ENCODE results near the gene RHOT2.

Gene RHOT2

GRCh38 chr16:704047-704446 is 36.1 kb downstream of the RHOT2 start:
- WGBS (ENCODE audit: insufficient coverage): 93% methylated on average over 6 of the region's 7 CpGs
- DNase-seq: no peak
- H3K27me3 ChIP-seq (replicated peaks in 2 of 5; ENCODE audit: control insufficient read depth in 4 of 5, insufficient read depth in 5 of 5, low read length in 4 of 5): peaks cover 0 to 97% (median 28%) of the 10 kb centered on the region in 5 experiments
- no peak overlapping the region for H3K4me3 ChIP-seq (ENCODE audit: control insufficient read depth in 1 of 7, extremely low read depth in 1 of 7, insufficient read depth in 4 of 7, low read depth in 2 of 7, low read length in 6 of 7)
- no peak overlapping the region for H3K27ac ChIP-seq (ENCODE audit: insufficient read depth in 1 of 2, low read depth in 1 of 2, low read length in 2 of 2, poor library complexity in 1 of 2, severe bottlenecking in 2 of 2)
- no peaks in the 10 kb centered on the region for H3K36me3 ChIP-seq (ENCODE audit: control insufficient read depth in 4 of 4, insufficient read depth in 4 of 4, low read length in 3 of 4)
- ChIA-PET CTCF (interaction anchor here (0.6 to 2.6 kb wide), 3 partner anchors 8 to 1218 kb away, joined by 3 to 7 read pairs (median 6); no protein-coding TSS in a partner anchor), POLR2A (no interaction called here)
- H3K9me3 ChIP-seq (ENCODE audit: control extremely low read depth in 1 of 5, control insufficient read depth in 4 of 5, insufficient read depth in 2 of 5, low read depth in 1 of 5, low read length in 4 of 5): no peaks in the 10 kb centered on the region
- H3K4me1 ChIP-seq (ENCODE audit: control extremely low read depth in 1 of 4, control insufficient read depth in 4 of 4, insufficient read depth in 4 of 4, low read length in 3 of 4): peaks cover 0 to 9% (median 3%) of the 10 kb centered on the region in 4 experiments

- no peak for DNase-seq
- peaks cover 0 to 97% (median 31%) of the 10 kb centered on the region in 5 experiments for H3K27me3 ChIP-seq (replicated peaks in 2 of 5; ENCODE audit: control insufficient read depth in 4 of 5, insufficient read depth in 5 of 5, low read length in 4 of 5)
- CTCF ChIA-PET: interaction anchor here (0.6 to 2.6 kb wide), 2 partner anchors 10 to 1217 kb away, joined by 3 to 6 read pairs; no protein-coding TSS in a partner anchor
- WGBS (ENCODE audit: insufficient coverage): 13% methylated on average over 29 of the region's 50 CpGs
- POLR2A ChIA-PET: no interaction called here
- H3K4me3 ChIP-seq (ENCODE audit: control insufficient read depth in 1 of 7, extremely low read depth in 1 of 7, insufficient read depth in 4 of 7, low read depth in 2 of 7, low read length in 6 of 7): no peak overlapping the region
- H3K36me3 ChIP-seq (ENCODE audit: control insufficient read depth in 4 of 4, insufficient read depth in 4 of 4, low read length in 3 of 4): no peaks in the 10 kb centered on the region
- H3K27ac ChIP-seq (ENCODE audit: insufficient read depth in 1 of 2, low read depth in 1 of 2, low read length in 2 of 2, poor library complexity in 1 of 2, severe bottlenecking in 2 of 2): no peak overlapping the region
- H3K9me3 ChIP-seq (ENCODE audit: control extremely low read depth in 1 of 5, control insufficient read depth in 4 of 5, insufficient read depth in 2 of 5, low read depth in 1 of 5, low read length in 4 of 5): no peaks in the 10 kb centered on the region
- H3K4me1 ChIP-seq (ENCODE audit: control extremely low read depth in 1 of 4, control insufficient read depth in 4 of 4, insufficient read depth in 4 of 4, low read length in 3 of 4): peaks cover 0 to 9% (median 3%) of the 10 kb centered on the region in 4 experiments
Observed at GRCh38 chr16:704552-705380, 36.8 kb downstream of the RHOT2 start.

GRCh38 chr16:705431-706188 is 37.7 kb downstream of the RHOT2 start, which contains the start of gene FBXL16:
TSS of gene FBXL16 (minus strand) at chr16:705801. CDS start at chr16:697405, 8,396 bp downstream.
- CTCF ChIA-PET: interaction anchor here (2.6 kb wide), 1 partner anchor 10 kb away, joined by 6 read pairs; no protein-coding TSS in a partner anchor
- H3K27me3 ChIP-seq (replicated peaks in 2 of 5; ENCODE audit: control insufficient read depth in 4 of 5, insufficient read depth in 5 of 5, low read length in 4 of 5): peaks cover 0 to 97% (median 33%) of the 10 kb centered on the region in 5 experiments
- no peak within 1 kb of the TSS for H3K27ac ChIP-seq (ENCODE audit: insufficient read depth in 1 of 2, low read depth in 1 of 2, low read length in 2 of 2, poor library complexity in 1 of 2, severe bottlenecking in 2 of 2)
- POLR2A ChIA-PET: no interaction called here
- H3K4me3 ChIP-seq (ENCODE audit: control insufficient read depth in 1 of 7, extremely low read depth in 1 of 7, insufficient read depth in 4 of 7, low read depth in 2 of 7, low read length in 6 of 7): peak within 1 kb of the TSS in 2 of 7 experiments; percentile 16 to 52
- 1% methylated on average over 62 of the region's 115 CpGs for whole genome bisulfite sequencing (ENCODE audit: insufficient coverage)
- H3K4me1 ChIP-seq (ENCODE audit: control extremely low read depth in 1 of 4, control insufficient read depth in 4 of 4, insufficient read depth in 4 of 4, low read length in 3 of 4): peaks cover 0 to 9% (median 3%) of the 10 kb centered on the region in 4 experiments
- H3K9me3 ChIP-seq (ENCODE audit: control extremely low read depth in 1 of 5, control insufficient read depth in 4 of 5, insufficient read depth in 2 of 5, low read depth in 1 of 5, low read length in 4 of 5): no peaks in the 10 kb centered on the region
- DNase-seq: no peak
- H3K36me3 ChIP-seq (ENCODE audit: control insufficient read depth in 4 of 4, insufficient read depth in 4 of 4, low read length in 3 of 4): no peaks in the 10 kb centered on the region

DNA sequence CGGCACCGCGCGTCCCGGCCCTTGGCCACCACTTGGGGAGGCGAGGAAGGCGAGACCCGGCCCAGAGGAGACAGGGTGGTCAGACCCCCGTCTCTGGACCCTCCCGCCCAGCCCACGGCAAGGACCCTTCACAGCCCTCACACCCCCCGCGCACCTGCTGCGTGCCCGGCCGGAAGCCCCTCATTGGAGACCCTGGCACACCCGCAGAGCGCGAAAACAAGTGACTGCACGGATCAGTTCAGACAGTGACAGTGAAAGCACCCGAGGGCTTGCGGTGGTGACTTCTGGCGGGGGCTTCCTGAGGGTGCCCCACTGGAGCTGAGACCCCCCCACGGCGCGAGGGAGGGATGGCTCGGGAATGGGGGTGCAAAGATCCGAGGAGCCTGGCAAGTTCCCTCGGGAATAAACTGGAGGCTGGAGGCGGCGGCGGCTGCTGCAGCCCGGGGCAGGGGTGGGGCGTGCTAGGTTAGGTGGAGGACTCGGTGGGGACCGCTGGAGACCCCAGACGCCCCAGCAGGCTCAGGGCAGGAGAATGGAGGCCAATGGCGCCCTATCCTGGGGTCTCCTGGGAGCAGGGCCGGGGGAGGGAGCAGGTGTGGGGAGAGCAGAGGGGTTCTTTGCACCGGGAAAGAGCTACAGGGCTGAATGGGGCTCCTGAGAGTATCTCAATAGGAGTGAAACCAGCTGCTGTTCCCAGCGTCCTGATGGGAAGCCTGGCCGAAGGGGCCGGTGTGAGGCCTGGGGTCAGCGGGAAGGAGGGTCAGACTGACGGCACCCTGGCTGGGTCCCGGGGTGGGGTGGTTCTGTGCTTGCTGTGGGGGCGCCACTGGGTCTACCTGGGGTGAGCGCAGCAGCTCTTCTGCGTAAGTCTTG is 38.5 kb downstream of the RHOT2 start:
- Histone ChIP-seq H3K4me1 (ENCODE audit: control extremely low read depth in 1 of 4, control insufficient read depth in 4 of 4, insufficient read depth in 4 of 4, low read length in 3 of 4) (peaks cover 0 to 9% (median 3%) of the 10 kb centered on the region in 4 experiments), H3K27me3 (replicated peaks in 2 of 5; ENCODE audit: control insufficient read depth in 4 of 5, insufficient read depth in 5 of 5, low read length in 4 of 5) (peaks cover 0 to 95% (median 30%) of the 10 kb centered on the region in 5 experiments), H3K36me3 (ENCODE audit: control insufficient read depth in 4 of 4, insufficient read depth in 4 of 4, low read length in 3 of 4) (no peaks in the 10 kb centered on the region), H3K27ac (ENCODE audit: insufficient read depth in 1 of 2, low read depth in 1 of 2, low read length in 2 of 2, poor library complexity in 1 of 2, severe bottlenecking in 2 of 2) (no peak overlapping the region), H3K9me3 (ENCODE audit: control extremely low read depth in 1 of 5, control insufficient read depth in 4 of 5, insufficient read depth in 2 of 5, low read depth in 1 of 5, low read length in 4 of 5) (no peaks in the 10 kb centered on the region), H3K4me3 (ENCODE audit: control insufficient read depth in 1 of 7, extremely low read depth in 1 of 7, insufficient read depth in 4 of 7, low read depth in 2 of 7, low read length in 6 of 7) (no peak overlapping the region)
- DNase-seq: no peak
- CTCF ChIA-PET: interaction anchor here (1.3 to 2.6 kb wide), 3 partner anchors 10 to 14 kb away, joined by 4 to 7 read pairs (median 6); no protein-coding TSS in a partner anchor
- POLR2A ChIA-PET: interaction anchor here (0.6 kb wide), 1 partner anchor 69 kb away, joined by 3 read pairs; no protein-coding TSS in a partner anchor
- whole genome bisulfite sequencing (ENCODE audit: insufficient coverage): 2% methylated on average over 36 of the region's 49 CpGs

GRCh38 chr16:707062-707538 is 39.2 kb downstream of the RHOT2 start:
- Histone ChIP-seq H3K9me3 (ENCODE audit: control extremely low read depth in 1 of 5, control insufficient read depth in 4 of 5, insufficient read depth in 2 of 5, low read depth in 1 of 5, low read length in 4 of 5) (no peaks in the 10 kb centered on the region), H3K27ac (ENCODE audit: insufficient read depth in 1 of 2, low read depth in 1 of 2, low read length in 2 of 2, poor library complexity in 1 of 2, severe bottlenecking in 2 of 2) (no peak overlapping the region), H3K4me1 (ENCODE audit: control extremely low read depth in 1 of 4, control insufficient read depth in 4 of 4, insufficient read depth in 4 of 4, low read length in 3 of 4) (peaks cover 0 to 9% (median 3%) of the 10 kb centered on the region in 4 experiments), H3K36me3 (ENCODE audit: control insufficient read depth in 4 of 4, insufficient read depth in 4 of 4, low read length in 3 of 4) (no peaks in the 10 kb centered on the region), H3K27me3 (replicated peaks in 2 of 5; ENCODE audit: control insufficient read depth in 4 of 5, insufficient read depth in 5 of 5, low read length in 4 of 5) (peaks cover 0 to 88% (median 31%) of the 10 kb centered on the region in 5 experiments), H3K4me3 (ENCODE audit: control insufficient read depth in 1 of 7, extremely low read depth in 1 of 7, insufficient read depth in 4 of 7, low read depth in 2 of 7, low read length in 6 of 7) (no peak overlapping the region)
- WGBS (ENCODE audit: insufficient coverage): 81% methylated on average over 3 of the region's 14 CpGs
- POLR2A ChIA-PET: interaction anchor here (0.6 kb wide), 1 partner anchor 68 kb away, joined by 3 read pairs; no protein-coding TSS in a partner anchor
- DNase-seq: no peak
- CTCF ChIA-PET: interaction anchor here (0.6 to 2.0 kb wide), 5 partner anchors 11 to 95 kb away, joined by 3 to 7 read pairs (median 4); no protein-coding TSS in a partner anchor

DNA sequence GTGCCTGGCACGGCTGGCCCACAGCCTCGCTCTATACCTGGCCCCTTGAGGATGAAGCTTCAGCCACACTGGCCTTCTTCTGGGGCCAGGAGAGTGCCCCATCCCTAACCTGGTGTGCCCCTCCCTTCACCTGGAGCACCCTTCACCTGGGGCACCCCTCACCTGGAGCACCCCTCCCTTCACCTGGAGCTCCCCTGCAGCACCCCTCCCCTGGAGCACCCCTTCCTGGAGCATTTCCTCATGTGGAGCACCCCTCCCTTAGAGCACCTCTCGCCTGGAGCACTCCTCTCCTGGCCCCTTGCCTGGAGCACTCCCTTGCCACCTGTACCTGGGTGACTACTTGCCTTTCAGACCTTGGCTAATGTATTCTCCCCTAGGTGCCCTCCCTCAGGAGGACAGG is 40.1 kb downstream of the RHOT2 start:
- no peak overlapping the region for H3K4me3 ChIP-seq (ENCODE audit: control insufficient read depth in 1 of 7, extremely low read depth in 1 of 7, insufficient read depth in 4 of 7, low read depth in 2 of 7, low read length in 6 of 7)
- POLR2A ChIA-PET: no interaction called here
- no peak overlapping the region for H3K27ac ChIP-seq (ENCODE audit: insufficient read depth in 1 of 2, low read depth in 1 of 2, low read length in 2 of 2, poor library complexity in 1 of 2, severe bottlenecking in 2 of 2)
- WGBS (ENCODE audit: insufficient coverage): 78% methylated on average over 3 of the region's 3 CpGs
- peaks cover 0 to 84% (median 24%) of the 10 kb centered on the region in 5 experiments for H3K27me3 ChIP-seq (replicated peaks in 2 of 5; ENCODE audit: control insufficient read depth in 4 of 5, insufficient read depth in 5 of 5, low read length in 4 of 5)
- H3K9me3 ChIP-seq (ENCODE audit: control extremely low read depth in 1 of 5, control insufficient read depth in 4 of 5, insufficient read depth in 2 of 5, low read depth in 1 of 5, low read length in 4 of 5): no peaks in the 10 kb centered on the region
- DNase-seq: no peak
- CTCF ChIA-PET: interaction anchor here (0.9 to 2.0 kb wide), 3 partner anchors 12 to 94 kb away, joined by 3 to 7 read pairs (median 5); no protein-coding TSS in a partner anchor
- H3K4me1 ChIP-seq (ENCODE audit: control extremely low read depth in 1 of 4, control insufficient read depth in 4 of 4, insufficient read depth in 4 of 4, low read length in 3 of 4): peaks cover 0 to 9% (median 3%) of the 10 kb centered on the region in 4 experiments
- H3K36me3 ChIP-seq (ENCODE audit: control insufficient read depth in 4 of 4, insufficient read depth in 4 of 4, low read length in 3 of 4): no peaks in the 10 kb centered on the region
